GM19099 (cell line): ENCODE measurements around the gene SELENOS.

Experiments
- POLR2A ChIP-seq: IDR thresholded peaks from 3 replicates; pipeline ENCODE4 v1.6.1; 2011; ENCODE audit warnings: low read depth; ENCODE audit not compliant: insufficient read length; ENCODE audit errors: extremely low read depth

The SELENOS gene

GRCh38 chr15:101277038-101277822, at the start of gene SELENOS:
SELENOS (minus strand) TSS chr15:101277485; CDS start chr15:101277417, 68 bp downstream.
- TF ChIP-seq POLR2A, result peak; percentile 66

GRCh38 chr15:101326462-101327146, 49.3 kb upstream of the SELENOS start:
- TF ChIP-seq POLR2A, result no peak

DNA sequence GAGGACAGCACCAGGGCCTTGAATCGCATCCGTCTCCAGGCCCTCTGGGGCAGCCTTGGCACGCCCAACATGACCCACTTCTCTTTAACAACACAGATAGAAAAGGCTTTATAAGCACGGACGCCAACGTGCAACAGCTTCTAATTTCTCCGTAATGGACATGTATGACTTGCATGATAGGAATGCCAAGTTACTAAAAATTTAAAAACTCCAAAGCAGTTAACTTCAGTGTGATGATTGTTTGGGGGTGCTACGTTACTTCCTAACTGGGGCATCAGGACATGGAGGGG, 48.7 kb upstream of the SELENOS start:
- TF ChIP-seq POLR2A, result no peak

GRCh38 chr15:101325263-101326025, 48.2 kb upstream of the SELENOS start:
- TF ChIP-seq POLR2A, result no peak

DNA sequence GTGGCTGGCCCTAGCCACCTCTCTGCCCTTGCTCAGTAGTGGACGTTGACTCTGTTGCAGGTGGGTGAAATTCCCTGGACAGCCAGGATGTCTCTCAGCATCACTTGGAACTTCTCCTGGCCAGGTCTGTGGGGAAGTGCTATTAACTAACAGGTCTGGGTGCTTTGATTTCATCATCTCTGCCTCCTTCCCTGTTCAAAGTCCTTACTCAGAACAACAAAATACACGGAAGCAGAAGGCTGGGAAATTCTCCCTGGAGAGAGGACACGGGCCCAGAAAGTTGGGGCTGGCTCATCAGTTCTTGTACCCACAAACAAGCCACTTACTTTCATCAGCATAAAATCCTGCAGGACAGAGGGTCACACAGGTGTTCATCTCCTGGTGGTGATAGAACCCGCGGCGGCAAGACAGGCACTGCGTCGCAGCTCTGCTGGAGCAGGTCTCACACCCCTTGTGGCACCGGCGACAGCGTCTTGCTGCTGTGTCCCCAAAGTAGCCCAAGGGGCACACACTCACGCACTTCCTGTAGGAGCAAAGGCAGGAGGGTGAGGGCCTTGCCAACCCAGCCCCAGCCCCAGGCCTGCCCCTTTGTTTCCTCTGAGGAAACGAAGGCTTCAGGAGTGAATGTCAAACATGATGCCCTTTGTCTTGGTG, 47.4 kb upstream of the SELENOS start:
- no peak for TF ChIP-seq POLR2A

DNA sequence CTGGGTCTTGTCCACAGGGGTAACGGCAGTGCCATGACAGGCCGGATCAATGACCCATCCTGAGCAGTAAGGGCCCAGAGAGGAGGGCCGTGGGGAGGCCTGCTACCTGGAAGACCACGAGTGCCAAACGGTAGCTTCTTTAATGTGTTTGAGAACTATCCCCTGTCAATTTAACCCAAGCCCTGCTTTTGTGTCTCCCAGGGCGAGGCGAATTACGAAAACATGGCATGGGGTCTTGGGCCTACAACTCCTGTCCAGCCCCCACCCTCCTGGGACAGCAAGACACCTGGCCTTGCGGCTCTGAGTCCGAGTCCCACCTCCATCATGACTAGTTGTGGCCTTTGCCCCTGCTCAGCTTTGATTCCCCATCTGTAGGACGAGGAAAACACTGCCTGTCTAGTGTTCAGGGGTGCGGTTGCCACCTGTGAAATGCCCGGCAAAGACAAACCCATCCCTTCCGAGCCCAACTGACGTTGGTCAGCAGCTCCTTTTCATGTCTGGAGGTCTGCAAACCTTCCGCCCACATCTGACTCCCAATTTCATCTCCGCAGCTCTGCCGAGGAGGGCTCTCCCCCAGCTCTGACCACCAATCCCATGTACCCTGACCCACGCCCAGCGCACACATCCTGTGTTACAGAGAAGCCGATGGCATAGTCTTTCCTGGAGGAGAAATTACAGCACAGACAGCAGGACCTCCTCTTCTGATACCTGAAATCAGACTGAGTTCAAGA, 46.7 kb upstream of the SELENOS start:
- TF ChIP-seq POLR2A, result no peak

- no peak for TF ChIP-seq POLR2A
Observed at GRCh38 chr15:101322854-101323477, 45.7 kb upstream of the SELENOS start.

DNA sequence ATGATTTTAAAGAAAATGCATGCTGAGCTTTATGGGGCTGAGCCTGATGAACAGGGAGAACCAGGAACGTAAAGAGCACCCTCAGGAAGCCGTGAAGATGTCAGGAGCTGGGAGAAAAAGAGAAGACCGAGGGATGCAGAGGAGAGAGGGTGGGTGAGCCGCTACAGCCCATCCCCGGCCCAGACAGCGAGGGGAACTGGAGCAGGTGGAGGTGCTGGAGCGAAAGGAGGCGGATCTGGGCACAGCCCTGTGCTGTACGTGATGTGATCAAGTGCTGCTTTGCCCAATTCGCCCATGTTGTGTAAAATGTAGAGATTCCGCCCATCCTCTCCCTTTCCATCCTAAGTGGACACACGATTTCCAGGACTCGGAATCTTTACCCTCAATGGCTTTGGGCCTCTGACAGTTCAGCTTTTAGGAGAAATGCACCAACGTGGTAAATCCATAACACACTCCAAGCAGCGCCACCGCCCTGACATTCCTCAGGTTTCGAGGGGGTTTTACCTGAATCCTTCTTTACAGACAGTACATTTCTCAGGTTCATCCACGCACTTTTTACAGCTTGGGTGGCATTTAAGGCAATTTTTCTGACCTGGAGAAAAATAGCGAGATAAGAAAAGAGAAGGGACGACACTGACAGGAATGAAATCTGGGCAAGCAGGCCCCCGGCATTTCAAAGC, 44.9 kb upstream of the SELENOS start:
- no peak for TF ChIP-seq POLR2A

- no peak for TF ChIP-seq POLR2A
Observed at GRCh38 chr15:101320501-101321052, 43.3 kb upstream of the SELENOS start.

DNA sequence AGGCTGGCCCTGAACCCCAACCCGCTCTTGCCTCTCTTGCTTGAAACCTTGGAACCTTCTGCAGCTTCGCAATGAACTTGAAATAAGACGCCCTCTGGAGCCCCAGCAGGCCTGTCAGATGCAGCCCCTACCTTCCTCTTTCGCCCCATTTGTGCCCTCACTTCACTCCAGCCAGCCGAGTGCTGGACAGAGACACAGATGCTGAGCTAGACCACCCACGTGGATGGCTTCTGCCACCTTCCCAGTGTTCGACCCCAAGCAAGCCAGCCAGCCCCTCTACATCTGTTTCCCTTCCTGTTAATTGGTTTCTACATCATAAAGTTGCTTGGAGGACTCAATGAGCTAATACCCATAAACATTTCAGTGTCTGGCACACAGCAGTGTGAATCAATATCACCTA, 41.6 kb upstream of the SELENOS start:
- no peak for TF ChIP-seq POLR2A

DNA sequence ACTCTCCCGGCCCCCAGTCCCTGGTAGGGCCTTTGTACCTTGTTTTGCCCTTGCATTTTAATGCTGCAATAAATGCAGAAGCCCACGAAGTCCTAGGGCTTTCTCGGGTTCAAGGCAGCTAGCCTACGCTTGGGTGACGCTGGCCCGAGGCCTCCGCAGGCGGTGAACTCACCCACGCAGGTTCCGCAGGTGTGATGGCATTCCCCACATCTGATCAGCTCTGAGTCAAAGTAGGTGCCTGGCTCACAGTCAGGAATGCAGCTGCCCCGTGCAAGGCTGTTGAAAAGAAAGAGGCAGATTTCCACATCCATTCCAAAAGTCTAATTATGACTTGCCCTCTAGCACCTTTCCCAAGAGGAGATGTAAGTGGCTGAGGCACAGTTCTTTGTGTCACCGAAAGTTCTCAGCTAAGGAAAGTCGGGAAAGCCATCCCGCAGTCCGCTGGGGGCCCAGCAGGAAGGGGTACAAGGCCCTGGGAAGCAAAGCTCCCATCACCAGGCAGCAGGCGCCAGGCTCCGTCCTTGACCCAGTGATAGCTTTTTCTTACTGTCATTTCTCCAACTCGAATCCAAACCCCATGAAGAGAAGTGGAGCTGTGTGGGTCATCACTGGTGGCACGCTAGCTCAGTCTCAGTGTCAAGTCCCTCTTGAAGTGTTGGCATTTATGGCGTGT, 41.0 kb upstream of the SELENOS start:
- no peak for TF ChIP-seq POLR2A

GRCh38 chr15:101317336-101317872, 40.1 kb upstream of the SELENOS start:
- TF ChIP-seq POLR2A, result no peak
